K562 (cell line): ENCODE data around the gene VSIG4. TPM values are rescaled to one million over a fixed set of nuclear protein-coding genes. Genes with fewer than 3 reads are reported as not detected.

Source experiments
- ARNT ChIP-seq, 2 experiments: fragments of 450-650 bp; IDR thresholded peaks; 2 replicates each; pipeline ENCODE4 v1.6.1; 2016; ENCODE audit warnings: mild to moderate bottlenecking in 1 of 2
- CC2D1A ChIP-seq: fragments of 450-650 bp; IDR thresholded peaks from 2 replicates; pipeline ENCODE4 v1.6.1; 2017; ENCODE audit warnings: mild to moderate bottlenecking
- CHAMP1 ChIP-seq: fragments of 450-650 bp; IDR thresholded peaks from 2 replicates; pipeline ENCODE4 v1.6.1; 2016; ENCODE audit warnings: mild to moderate bottlenecking
- CHD7 ChIP-seq: fragments of 200-600 bp; sonication (generic); IDR thresholded peaks from one replicate; pipeline ENCODE4 v1.6.1; 2012; ENCODE audit warnings: mild to moderate bottlenecking, low read depth, low read length, inconsistent platforms
- LEF1 ChIP-seq: fragments of 450-650 bp; IDR thresholded peaks from 2 replicates; pipeline ENCODE4 v1.6.1; 2016; ENCODE audit warnings: mild to moderate bottlenecking
- MAX ChIP-seq: sonication (generic); formaldehyde crosslinking; IDR thresholded peaks from 2 replicates; pipeline ENCODE4 v1.9.0; 2022; ENCODE audit warnings: mild to moderate bottlenecking, missing genetic modification reagents
- MCM7 ChIP-seq, 2 experiments: fragments of 450-650 bp; IDR thresholded peaks; 2 replicates each; pipeline ENCODE4 v1.6.1; 2016 to 2018
- PTRF ChIP-seq: fragments of 450-650 bp; IDR thresholded peaks from 2 replicates; pipeline ENCODE4 v1.6.1; 2016; ENCODE audit warnings: mild to moderate bottlenecking, missing genetic modification characterization, missing compliant biosample characterization
- RFX1 ChIP-seq: fragments of 450-650 bp; IDR thresholded peaks from 2 replicates; pipeline ENCODE4 v1.6.1; 2016; ENCODE audit warnings: mild to moderate bottlenecking, moderate library complexity
- SETDB1 ChIP-seq: IDR thresholded peaks from one replicate; pipeline ENCODE4 v1.6.1; 2012; ENCODE audit warnings: low read length, control low read depth, inconsistent platforms
- SIN3A ChIP-seq, 2 experiments: fragments of 150-350 bp in 1 of 2; IDR thresholded peaks; 2 replicates each; pipeline ENCODE4 v1.6.1; 2011 to 2016; ENCODE audit warnings: borderline replicate concordance in 2 of 2, low read depth in 2 of 2, low read length in 2 of 2, mild to moderate bottlenecking in 2 of 2, moderate library complexity in 2 of 2; ENCODE audit not compliant: control insufficient read depth in 1 of 2
- STAG1 ChIP-seq: sonication (generic); formaldehyde crosslinking; IDR thresholded peaks from 2 replicates; pipeline ENCODE4 v1.5.0; 2020; ENCODE audit warnings: missing genetic modification reagents, borderline replicate concordance
- ZBED1 ChIP-seq: IDR thresholded peaks from 2 replicates; pipeline ENCODE4 v1.6.1; 2014
- ZFP1 ChIP-seq: fragments of 450-650 bp; formaldehyde crosslinking; IDR thresholded peaks from 2 replicates; pipeline ENCODE4 v1.4.0; 2020; ENCODE audit warnings: mild to moderate bottlenecking, mixed read lengths
- ZFP36 ChIP-seq: fragments of 150-350 bp; IDR thresholded peaks from 2 replicates; pipeline ENCODE4 v1.6.1; 2018; ENCODE audit warnings: low read length, low read depth; ENCODE audit not compliant: partially characterized antibody
- ZNF143 ChIP-seq: sonication (generic); formaldehyde crosslinking; IDR thresholded peaks from 2 replicates; pipeline ENCODE4 v1.9.0; 2022; ENCODE audit warnings: mild to moderate bottlenecking, missing genetic modification reagents
- polyA plus RNA-seq, 8 experiments: library from polyadenylated mRNA; depleted of rRNA in 4 of 8; stranded (reverse) in 5 of 8; unstranded in 3 of 8; fragments of >200 nt; fragmentation: Nextera tagmentation in 2 of 8; fragmentation: Illumina TruSeq in 1 of 8; extraction: Ambion mirVana in 2 of 8; extraction: Trizol in 1 of 8; gene quantifications; 2 replicates each; pipeline versions ENCODE4 v1.2.1 to v1.2.3, GENCODE V29; 2011 to 2014; ENCODE audit warnings: inconsistent platforms in 1 of 8, missing spikeins in 1 of 8
- total RNA-seq, 7 experiments: library from RNA; depleted of rRNA in 6 of 7; stranded (reverse); fragments of >200 nt in 6 of 7; fragmentation: Illumina TruSeq in 2 of 7; extraction: Trizol in 2 of 7; gene quantifications; 2 replicates each; pipeline versions ENCODE4 v1.2.1 to v1.2.3, GENCODE V29; 2011 to 2021; ENCODE audit warnings: low replicate concordance in 1 of 7

Gene VSIG4
- total and polyA plus RNA-seq, 9 of the 15 experiments (the other 6 are each of a cell fraction or from before 2014, with no cell fraction given), result 0.22 to 1.6 (median 0.46) TPM; not detected in 1

- TF ChIP-seq CHD7 (no peak), CHAMP1 (no peak), ZFP1 (no peak; the same call in 1 of the 2 replicates), ZFP36 (no peak), CC2D1A (peak; percentile 35; the same call in 1 of the 2 replicates), LEF1 (no peak), SIN3A (IDR thresholded peaks at IDR 0.05; ENCODE audit: borderline replicate concordance in 2 of 2, control insufficient read depth in 1 of 2, low read depth in 2 of 2, low read length in 2 of 2) (no peak), PTRF (tag) (no peak), SETDB1 (no peak), ARNT (IDR thresholded peaks at IDR 0.05) (no peak), STAG1 (no peak), MCM7 (IDR thresholded peaks at IDR 0.05) (no peak), MAX (no peak), ZNF143 (no peak), ZBED1 (no peak), RFX1 (no peak)
Measured at GRCh38 chrX:66022632-66023384, 17.1 kb downstream of the VSIG4 start (continued).
